ENCODE results near the gene NCR2.
"Not testable (repeated sequence)": the region's sequence is repeated elsewhere in the genome, so short reads cannot be mapped to it uniquely, and the experiment has no call there.

Gene NCR2, protein sequence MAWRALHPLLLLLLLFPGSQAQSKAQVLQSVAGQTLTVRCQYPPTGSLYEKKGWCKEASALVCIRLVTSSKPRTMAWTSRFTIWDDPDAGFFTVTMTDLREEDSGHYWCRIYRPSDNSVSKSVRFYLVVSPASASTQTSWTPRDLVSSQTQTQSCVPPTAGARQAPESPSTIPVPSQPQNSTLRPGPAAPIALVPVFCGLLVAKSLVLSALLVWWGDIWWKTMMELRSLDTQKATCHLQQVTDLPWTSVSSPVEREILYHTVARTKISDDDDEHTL

GRCh38 chr6:41335296-41335695, at the start of gene NCR2:
Gene NCR2, plus strand, starts transcription at chr6:41335608. Its CDS starts 269 bp downstream, at chr6:41335877.
- DNase-seq: no peak

GRCh38 chr6:41286544-41287346, 48.7 kb upstream of the NCR2 start, which contains the start of gene TREM1:
Gene TREM1, minus strand, starts transcription at chr6:41286682. Its CDS starts 27 bp downstream, at chr6:41286655.
- DNase-seq: no peak

- peak; percentile 97 for DNase-seq
Measured at GRCh38 chr6:41288030-41288753, 47.2 kb upstream of the NCR2 start.

DNA sequence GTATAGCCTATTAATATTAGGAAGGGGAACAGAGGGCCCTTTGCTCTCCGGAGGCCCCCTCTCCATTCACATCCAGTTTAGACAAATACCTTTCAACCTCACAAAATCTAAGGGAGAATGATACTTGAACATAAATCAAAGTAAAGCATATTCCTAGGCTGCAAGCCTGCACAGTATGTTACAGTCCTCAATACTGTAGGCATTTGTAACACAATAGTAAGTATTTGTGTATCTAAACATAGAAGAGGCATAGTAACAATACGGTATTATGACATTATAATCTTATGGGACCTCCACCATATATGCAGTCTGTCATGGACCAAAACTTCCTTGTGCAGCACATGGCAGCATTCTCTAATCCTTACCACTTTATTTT, 46.7 kb upstream of the NCR2 start:
- DNase-seq: no peak

DNA sequence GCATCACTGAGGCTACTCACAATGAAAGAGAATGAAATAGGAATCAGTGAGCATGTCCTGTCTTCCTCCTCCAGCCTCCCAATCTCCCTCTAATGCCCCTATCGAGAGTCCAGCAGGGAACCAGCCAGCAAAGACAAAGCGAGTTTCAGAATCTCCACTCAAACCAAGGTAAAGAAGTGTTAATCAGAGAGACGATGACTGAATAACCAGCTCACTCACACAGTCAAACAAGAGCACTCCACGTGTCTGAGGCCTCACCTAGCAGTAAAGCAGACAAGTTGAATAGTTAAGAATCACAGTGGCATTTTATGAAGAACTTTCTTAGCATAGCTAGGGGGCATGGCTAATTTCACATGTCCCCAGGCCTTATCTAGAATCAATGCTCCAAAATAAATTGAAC, 45.6 kb upstream of the NCR2 start:
- no peak for DNase-seq

DNA sequence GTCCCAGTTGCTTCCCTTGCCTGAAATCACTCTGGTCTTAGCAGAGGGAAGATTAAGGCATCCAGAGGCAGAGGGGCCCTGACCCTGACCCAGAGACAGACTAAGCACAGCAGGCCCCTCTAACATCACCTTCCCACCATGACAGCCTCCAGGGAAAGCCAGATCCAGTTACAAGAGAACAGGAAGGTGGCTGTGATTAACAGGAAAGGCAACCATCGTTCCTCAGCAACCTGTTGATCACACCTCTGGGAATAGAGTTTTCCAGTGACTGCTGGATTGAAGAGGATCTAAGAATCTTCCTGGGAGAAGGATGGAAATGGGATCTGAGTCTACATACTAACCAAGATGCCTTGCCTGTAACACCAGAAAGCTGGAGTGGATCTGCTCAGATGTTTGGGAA, 43.7 kb upstream of the NCR2 start:
- no peak for DNase-seq

DNA sequence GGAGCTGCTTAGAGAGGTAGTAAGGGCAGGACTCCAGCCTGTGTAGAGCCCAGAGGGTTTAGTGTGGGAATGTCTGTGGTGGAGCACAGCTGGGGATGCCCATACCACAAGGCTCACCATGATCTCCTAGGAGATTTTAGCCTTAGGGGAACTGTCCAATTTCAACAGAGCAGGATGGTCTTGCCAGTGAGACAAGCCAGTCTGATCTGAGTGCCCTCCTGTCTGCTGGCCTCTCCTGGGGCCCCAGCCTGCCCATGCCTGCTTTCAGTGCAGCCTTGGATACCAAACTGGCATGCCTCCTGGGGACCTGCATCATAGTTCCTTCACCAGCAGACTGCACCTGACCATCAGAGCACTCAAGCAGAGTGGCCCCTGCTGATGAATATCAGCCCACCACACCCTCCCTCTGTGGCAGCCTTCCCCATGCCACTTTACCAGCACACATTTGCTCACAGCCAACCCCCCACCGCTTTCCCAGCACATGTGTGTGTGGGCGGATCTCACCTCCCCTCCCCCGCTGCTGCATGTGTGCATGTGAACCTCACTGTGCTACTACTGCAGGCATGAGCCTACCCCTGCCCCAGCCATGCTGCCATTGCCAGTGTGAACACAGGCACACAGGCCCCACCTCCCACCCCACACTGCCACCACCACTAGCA, 41.1 kb upstream of the NCR2 start:
- no peak for DNase-seq

DNA sequence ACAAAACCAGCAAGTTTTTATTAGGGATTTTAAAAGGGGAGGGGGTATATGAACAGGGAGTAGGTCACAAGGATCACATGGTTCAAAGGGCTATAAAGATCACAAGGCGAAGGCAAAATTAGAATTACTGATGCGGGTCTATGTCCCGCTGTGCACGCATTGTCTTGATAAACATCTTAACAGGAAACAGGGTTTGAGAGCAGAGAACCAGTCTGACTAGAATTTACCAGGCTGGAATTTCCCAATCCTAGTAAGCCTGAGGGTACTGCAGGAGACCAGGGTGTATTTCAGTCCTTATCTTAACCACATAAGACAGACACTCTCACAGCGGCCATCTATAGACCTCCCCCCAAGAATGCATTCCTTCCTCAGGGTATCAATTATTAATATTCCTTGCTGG, 38.2 kb upstream of the NCR2 start:
- not testable (repeated sequence) for DNase-seq

DNA sequence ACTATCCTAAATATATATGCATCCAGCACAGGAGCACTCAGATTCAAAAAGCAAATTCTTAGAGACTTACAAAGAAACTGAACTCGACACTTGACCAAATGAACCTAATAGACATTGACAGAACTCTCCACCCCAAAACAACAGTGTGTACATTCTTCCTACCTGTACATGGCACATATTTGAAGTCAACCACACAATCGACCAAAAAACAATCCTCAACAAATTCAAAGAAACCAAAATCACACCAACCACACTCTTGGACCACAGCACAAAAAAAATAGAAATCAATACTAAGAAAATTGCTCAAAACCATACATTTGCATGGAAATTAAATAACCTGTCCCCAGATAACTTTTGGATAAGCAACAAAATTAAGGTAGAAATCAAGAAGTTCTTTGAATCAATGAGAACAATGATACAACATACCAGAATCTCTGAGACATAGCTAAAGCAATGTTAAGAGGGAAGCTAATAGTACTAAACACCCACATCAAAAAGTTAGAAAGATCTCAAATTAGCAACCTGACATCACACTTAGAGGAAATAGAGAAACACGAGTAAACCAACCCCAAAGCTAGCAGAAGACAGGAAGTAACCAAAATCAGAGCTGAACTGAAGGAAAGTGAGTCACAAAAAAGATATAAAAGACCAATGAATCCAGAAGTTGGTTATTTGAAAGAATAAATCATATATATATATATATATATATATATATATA, 36.5 kb upstream of the NCR2 start:
- DNase-seq: no peak

DNA sequence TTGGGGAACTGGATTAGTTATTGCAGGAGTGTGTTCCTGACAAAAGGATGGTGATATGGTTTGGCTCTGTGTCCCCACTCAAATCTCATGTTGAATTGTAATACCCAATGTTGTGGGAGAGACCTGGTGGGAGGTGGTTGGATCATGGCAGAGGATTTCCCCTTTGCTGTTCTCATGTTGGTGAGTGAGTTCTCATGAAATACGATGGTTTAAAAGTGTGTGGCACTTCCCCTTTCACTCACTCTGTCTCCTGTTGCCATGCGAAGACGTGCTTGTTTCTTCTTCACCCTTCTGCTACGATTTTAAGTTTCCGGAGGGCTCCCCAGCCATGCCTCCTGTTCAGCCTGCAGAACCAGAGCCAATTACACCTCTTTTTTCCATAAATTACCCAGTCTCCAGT, 32.8 kb upstream of the NCR2 start:
- DNase-seq: no peak

- DNase-seq: no peak
Measured at GRCh38 chr6:41306187-41306854, 29.1 kb upstream of the NCR2 start.

DNA sequence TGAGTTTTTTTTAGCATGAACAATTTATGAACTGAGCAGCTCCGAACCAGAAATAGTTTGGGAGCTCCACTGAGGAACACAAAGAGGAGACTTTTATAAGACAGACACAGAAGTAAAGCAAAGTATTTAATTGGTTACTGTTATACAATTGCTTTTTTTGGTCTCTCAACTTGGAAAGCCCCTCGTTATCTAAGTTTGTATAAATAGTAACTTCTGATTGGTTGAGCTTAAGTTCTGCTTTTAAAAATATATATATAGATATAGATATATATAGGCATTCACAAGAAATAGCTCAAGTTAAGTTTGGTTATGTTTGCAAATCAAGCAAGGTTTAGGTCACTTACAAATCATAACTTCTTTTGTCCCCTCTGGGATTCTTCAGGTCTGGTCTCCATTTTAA, 20.2 kb upstream of the NCR2 start:
- no peak for DNase-seq

GRCh38 chr6:41315943-41316620, 19.3 kb upstream of the NCR2 start:
- no peak for DNase-seq

- no peak for DNase-seq
Measured at GRCh38 chr6:41318261-41318653, 17.2 kb upstream of the NCR2 start.

GRCh38 chr6:41318654-41319565, 16.5 kb upstream of the NCR2 start:
- DNase-seq: peak; percentile 68

DNA sequence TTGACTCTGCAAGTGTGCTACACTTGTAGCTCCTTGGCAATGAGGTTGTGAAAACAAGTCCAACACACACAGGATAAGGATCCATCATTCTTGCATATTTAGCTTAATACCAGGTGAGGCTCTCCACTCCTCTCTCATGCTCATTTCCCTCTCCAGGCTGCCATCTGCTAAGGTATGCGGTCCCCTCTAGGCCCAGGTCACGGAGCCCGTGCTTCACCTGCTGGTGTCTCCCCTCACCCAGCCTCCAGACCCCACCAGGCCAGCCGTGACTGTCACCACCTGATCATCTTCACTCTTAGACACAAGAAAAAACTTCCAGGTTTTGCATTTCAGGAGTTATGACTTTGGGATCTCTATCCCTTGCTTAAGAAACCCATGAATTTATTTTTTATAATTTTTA, 14.2 kb upstream of the NCR2 start:
- DNase-seq: no peak

GRCh38 chr6:41325446-41326066, 9.9 kb upstream of the NCR2 start:
- DNase-seq: no peak

GRCh38 chr6:41326092-41326491, 9.3 kb upstream of the NCR2 start:
- DNase-seq: no peak

GRCh38 chr6:41327177-41327576, 8.2 kb upstream of the NCR2 start:
- no peak for DNase-seq
